ENCODE results near the gene HAGHL.

The HAGHL gene

GRCh38 chr16:726438-727290 is at the start of gene HAGHL, which contains the start of gene CCDC78:
TSS of gene HAGHL (plus strand) at chr16:727106. CDS start at chr16:727510, 404 bp downstream.
TSS of gene CCDC78 (minus strand) at chr16:726443. CDS start at chr16:726367, 76 bp downstream.
- no peak for DNase-seq

- no peak for DNase-seq
Measured at GRCh38 chr16:677316-678190, 49.4 kb upstream of the HAGHL start.

GRCh38 chr16:678209-678857 is 48.6 kb upstream of the HAGHL start:
- DNase-seq: no peak

GRCh38 chr16:678858-679813 is 47.8 kb upstream of the HAGHL start:
- peak; percentile 54 for DNase-seq

GRCh38 chr16:679814-680624 is 46.9 kb upstream of the HAGHL start, which contains the start of gene STUB1:
TSS of gene STUB1 (plus strand) at chr16:680410. CDS start at chr16:680526, 116 bp downstream.
- DNase-seq: peak; percentile 85

- DNase-seq: no peak
Measured at GRCh38 chr16:680625-680945, 46.3 kb upstream of the HAGHL start.

GRCh38 chr16:680967-681745 is 45.8 kb upstream of the HAGHL start:
- no peak for DNase-seq

GRCh38 chr16:681746-682427 is 45.0 kb upstream of the HAGHL start:
- no peak for DNase-seq

GRCh38 chr16:682493-683395 is 44.2 kb upstream of the HAGHL start:
- no peak for DNase-seq

- DNase-seq: no peak
Measured at GRCh38 chr16:683396-684070, 43.4 kb upstream of the HAGHL start.

- DNase-seq: peak; percentile 94
Measured at GRCh38 chr16:684071-684794, 42.7 kb upstream of the HAGHL start, which contains the start of gene JMJD8. TSS of gene JMJD8 (minus strand) at chr16:684334. CDS start at chr16:684319, 15 bp downstream.

GRCh38 chr16:684961-685696 is 41.8 kb upstream of the HAGHL start:
- DNase-seq: no peak

GRCh38 chr16:685967-686366 is 40.9 kb upstream of the HAGHL start:
- DNase-seq: peak; percentile 22

GRCh38 chr16:686459-687260 is 40.2 kb upstream of the HAGHL start:
- DNase-seq: no peak

GRCh38 chr16:687499-687898 is 39.4 kb upstream of the HAGHL start:
- DNase-seq: no peak
